ENCODE results near the gene SCP2D1. TPM values are rescaled to one million over a fixed set of nuclear protein-coding genes. Genes with fewer than 3 reads are reported as not detected.

Gene SCP2D1
- total RNA-seq, 3 donors from 2014 or later = not detected

- intact Hi-C loops (cut with DNase I, micrococcal nuclease) = no loop called here
- H3K4me3 ChIP-seq = no peak overlapping the region
- no peaks in the 10 kb centered on the region for H3K9me3 ChIP-seq
- ATAC-seq (no peak), DNase-seq (no peak)
- no peaks in the 10 kb centered on the region for H3K4me1 ChIP-seq (ENCODE audit: low read depth)
- no peaks in the 10 kb centered on the region for H3K36me3 ChIP-seq (ENCODE audit: low read depth)
- no peak for TF ChIP-seq CTCF (IDR thresholded peaks at IDR 0.05)
These were observed 12.1 kb upstream of the SCP2D1 start for GRCh38 chr20:18801516-18801915.

GRCh38 chr20:18802012-18802634, 11.5 kb upstream of the SCP2D1 start:
- Histone ChIP-seq H3K36me3 (ENCODE audit: low read depth) (no peaks in the 10 kb centered on the region), H3K9me3 (no peaks in the 10 kb centered on the region), H3K4me1 (ENCODE audit: low read depth) (no peaks in the 10 kb centered on the region), H3K4me3 (no peak overlapping the region)
- no peak for TF ChIP-seq CTCF (IDR thresholded peaks at IDR 0.05)
- intact Hi-C loops (cut with DNase I, micrococcal nuclease) = no loop called here
- DNase-seq = no peak
- no peak for ATAC-seq

GRCh38 chr20:18805881-18806280, 7.7 kb upstream of the SCP2D1 start:
- ATAC-seq (no peak), DNase-seq (no peak)
- Histone ChIP-seq H3K36me3 (ENCODE audit: low read depth) (no peaks in the 10 kb centered on the region), H3K9me3 (no peaks in the 10 kb centered on the region), H3K4me1 (ENCODE audit: low read depth) (no peaks in the 10 kb centered on the region), H3K4me3 (no peak overlapping the region)
- no peak for TF ChIP-seq CTCF (IDR thresholded peaks at IDR 0.05)
- intact Hi-C loops (cut with DNase I, micrococcal nuclease) = no loop called here

- ATAC-seq = no peak
- no peak for DNase-seq
- Histone ChIP-seq H3K4me3 (no peak overlapping the region), H3K4me1 (ENCODE audit: low read depth) (no peaks in the 10 kb centered on the region), H3K36me3 (ENCODE audit: low read depth) (no peaks in the 10 kb centered on the region), H3K9me3 (no peaks in the 10 kb centered on the region)
- TF ChIP-seq CTCF (IDR thresholded peaks at IDR 0.05) = no peak
- intact Hi-C loops (cut with DNase I, micrococcal nuclease) = no loop called here
These were observed 4.9 kb upstream of the SCP2D1 start for GRCh38 chr20:18808712-18809111.

- H3K36me3 ChIP-seq (ENCODE audit: low read depth) = no peaks in the 10 kb centered on the region
- no peaks in the 10 kb centered on the region for H3K9me3 ChIP-seq
- no peak for ATAC-seq
- intact Hi-C loops (cut with DNase I, micrococcal nuclease) = no loop called here
- no peak for DNase-seq
- no peak for TF ChIP-seq CTCF (IDR thresholded peaks at IDR 0.05)
- no peaks in the 10 kb centered on the region for H3K4me1 ChIP-seq (ENCODE audit: low read depth)
- no peak overlapping the region for H3K4me3 ChIP-seq
These were observed 2.4 kb upstream of the SCP2D1 start for GRCh38 chr20:18811186-18811585.

GRCh38 chr20:18811904-18812303, 1.7 kb upstream of the SCP2D1 start:
- Histone ChIP-seq H3K9me3 (no peaks in the 10 kb centered on the region), H3K36me3 (ENCODE audit: low read depth) (no peaks in the 10 kb centered on the region), H3K4me1 (ENCODE audit: low read depth) (no peaks in the 10 kb centered on the region), H3K4me3 (no peak overlapping the region)
- intact Hi-C loops (cut with DNase I, micrococcal nuclease) = no loop called here
- no peak for TF ChIP-seq CTCF (IDR thresholded peaks at IDR 0.05)
- DNase-seq = no peak
- ATAC-seq = no peak
